Amniotic stem cell (primary cell): ENCODE results near the gene NTPCR.
"Not testable (repeated sequence)": the region's sequence is repeated elsewhere in the genome, so short reads cannot be mapped to it uniquely, and the experiment has no call there.

Source experiments
- DNase-seq: peaks from one replicate; lab custom pipeline; 2025; lab: John Stamatoyannopoulos, UW

NTPCR gene

GRCh38 chr1:232927166-232927565 is 23.2 kb upstream of the NTPCR start:
- DNase-seq: not testable (repeated sequence)

- no peak for DNase-seq
Measured at GRCh38 chr1:232927830-232928505, 22.4 kb upstream of the NTPCR start.

GRCh38 chr1:232932486-232933425 is 17.7 kb upstream of the NTPCR start:
- no peak for DNase-seq

DNA sequence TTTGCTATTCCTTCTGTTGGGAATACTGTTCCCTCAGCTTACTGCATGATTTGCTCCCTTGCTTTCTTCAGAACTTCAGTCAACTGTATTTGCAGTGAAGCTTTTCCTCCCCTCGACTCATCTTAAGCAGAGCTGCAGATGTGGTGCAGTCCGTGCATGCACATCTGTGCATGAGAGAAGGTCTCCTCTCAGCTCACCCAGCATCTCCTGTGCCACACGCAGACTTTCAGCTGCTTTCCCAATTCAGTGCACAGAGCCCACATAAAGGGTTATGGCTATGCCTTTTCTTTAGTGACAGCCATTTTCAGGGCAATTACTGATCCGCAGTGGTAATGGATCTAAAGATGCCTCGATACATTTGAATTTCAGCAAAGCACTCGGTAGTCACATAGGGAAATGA is 13.5 kb upstream of the NTPCR start:
- DNase-seq: no peak

GRCh38 chr1:232937741-232938375 is 12.6 kb upstream of the NTPCR start:
- no peak for DNase-seq

DNA sequence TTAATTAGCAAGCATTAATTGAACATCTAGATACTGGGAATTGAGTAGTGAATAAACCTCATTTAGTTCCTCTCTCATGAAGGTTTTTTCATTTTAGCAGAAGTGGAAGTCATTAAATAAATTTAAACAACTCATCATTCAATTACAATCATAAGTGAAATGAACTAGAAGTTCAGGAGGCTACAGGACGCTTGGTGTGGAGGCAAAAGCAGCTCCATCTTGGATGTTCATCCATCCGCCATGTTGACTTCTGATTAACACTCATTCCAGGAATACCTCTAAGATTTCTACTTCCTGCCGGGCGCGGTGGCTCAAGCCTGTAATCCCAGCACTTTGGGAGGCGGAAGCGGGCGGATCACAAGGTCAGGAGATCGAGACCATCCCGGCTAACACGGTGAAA is 11.5 kb upstream of the NTPCR start:
- DNase-seq: no peak

DNA sequence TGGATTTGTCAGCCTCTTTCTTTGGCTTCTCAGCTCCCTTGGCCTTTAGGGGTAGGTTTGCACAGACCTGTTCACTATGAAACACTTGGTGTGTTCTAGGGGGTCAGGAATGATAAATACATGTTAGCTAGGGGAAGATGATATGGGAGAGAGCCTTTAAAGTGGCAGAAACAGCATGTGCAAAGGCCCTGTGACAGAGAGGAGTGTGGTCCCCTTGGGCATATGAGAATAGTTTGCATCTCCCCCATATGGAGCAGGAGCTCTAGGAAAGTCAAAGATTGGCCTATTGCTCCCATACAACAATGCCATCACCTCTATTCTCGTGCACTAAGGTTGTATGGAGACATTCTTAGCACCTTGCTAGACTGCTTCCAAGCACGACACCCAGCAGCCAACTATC is 10.7 kb upstream of the NTPCR start:
- no peak for DNase-seq

- DNase-seq: no peak
Measured at GRCh38 chr1:232940262-232940661, 10.1 kb upstream of the NTPCR start.

DNA sequence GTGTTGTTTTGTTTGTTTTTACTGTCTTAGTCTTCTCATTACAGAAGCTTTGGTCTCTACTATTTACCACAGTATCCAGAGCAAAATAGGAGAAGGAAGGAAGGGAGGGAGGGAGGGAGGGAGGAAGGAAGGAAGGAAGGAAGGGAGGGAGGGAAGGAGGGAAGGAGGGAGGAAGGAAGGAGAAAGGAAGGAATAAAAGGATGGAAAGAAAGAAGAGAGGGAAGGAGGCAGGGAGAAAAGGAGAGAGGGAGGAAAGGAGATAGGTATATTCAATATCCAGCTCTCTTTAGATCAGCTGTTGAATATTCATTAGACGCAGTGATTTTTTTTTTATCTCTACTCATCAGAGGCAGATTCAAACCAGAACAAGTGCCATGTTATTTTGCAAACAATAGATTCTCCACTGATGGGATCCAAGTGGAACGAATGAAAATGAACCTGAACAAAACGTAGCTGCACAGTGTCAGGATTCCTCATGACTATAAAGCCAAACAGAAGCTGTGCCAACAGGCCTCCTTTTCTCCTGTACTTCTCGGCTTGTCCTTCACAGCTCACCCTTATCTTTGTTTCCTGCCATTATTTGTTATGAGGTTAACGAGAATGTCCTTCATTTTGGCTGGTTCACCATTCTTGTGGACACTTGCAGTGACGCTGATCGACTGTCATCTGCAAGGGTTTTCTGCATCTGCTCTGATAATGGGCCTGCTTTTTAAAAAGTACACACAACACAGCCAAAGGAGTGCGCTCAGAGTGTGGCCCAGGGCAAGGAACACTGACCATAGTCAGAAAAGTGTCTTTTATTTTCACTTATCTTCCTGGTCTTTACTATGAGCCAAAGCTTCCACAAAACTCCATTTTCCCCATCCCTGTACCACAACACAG is 7.8 kb upstream of the NTPCR start:
- no peak for DNase-seq

DNA sequence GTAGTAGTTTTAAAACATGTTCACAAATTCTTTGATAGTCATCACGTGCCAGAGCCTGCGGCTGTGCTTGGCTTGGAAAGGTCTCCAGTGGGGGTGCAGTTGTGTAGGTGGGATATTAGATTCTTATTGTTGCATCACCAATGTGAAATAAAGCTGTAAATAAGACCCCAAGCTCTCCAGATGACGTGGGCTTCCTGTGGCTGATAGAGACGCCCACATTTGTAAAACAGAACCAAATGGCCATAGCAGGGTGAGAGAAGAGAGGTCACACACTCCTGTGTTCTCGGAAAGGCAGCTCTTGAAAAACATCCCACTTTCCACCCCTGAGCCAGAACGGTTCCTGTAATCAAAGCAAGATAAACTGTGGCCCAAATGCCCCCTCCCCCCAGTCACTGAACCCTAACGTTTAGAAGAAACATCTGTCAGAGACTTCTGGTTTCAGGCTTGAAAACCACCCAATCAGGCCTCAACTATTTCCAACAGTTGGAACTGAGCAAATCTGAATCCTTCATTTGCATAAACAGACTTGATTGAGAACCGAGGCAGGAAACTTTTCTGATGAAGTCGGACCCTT is 6.6 kb upstream of the NTPCR start:
- no peak for DNase-seq

DNA sequence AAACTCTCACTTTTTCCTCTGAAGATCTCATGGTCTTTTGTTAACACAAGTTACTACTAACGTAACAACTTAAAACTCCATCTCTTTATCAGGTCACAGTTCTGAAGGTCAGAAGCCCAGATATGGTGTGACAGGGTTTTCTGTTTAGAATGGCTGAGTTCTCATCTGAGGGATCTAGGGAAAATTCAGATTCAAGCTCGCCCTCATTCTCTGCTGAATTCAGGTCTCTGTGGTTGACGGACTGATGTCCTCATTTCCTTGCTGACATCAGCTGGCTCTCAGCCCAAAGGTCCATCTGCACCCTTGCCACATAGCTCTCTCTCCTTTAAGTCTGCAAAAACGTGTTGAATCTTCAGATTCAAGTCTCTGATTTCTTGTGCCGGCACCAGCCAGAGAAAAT is 6.1 kb upstream of the NTPCR start:
- no peak for DNase-seq

- DNase-seq: no peak
Measured at GRCh38 chr1:232949636-232950196, 695 bp upstream of the NTPCR start.

DNA sequence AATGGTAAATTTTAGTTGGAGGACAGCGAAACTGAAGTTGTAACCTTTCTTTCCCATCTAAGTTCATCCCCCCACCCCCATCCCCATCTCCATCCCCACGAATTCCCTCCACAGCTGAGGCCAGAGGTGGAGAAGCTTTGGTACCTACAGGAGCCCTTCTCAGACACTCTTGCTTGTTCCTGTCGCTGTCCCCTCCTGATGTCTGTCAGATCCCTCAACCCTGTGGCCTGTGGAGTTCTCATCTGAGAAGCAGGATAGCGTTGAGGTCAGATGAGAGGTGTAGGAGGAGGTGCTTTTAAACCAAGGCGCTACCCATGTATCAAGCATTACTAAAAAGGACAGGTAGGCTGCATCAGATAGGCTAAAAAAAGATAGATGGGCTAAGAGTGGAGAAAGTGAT is 769 bp downstream of the NTPCR start:
- DNase-seq: no peak

DNA sequence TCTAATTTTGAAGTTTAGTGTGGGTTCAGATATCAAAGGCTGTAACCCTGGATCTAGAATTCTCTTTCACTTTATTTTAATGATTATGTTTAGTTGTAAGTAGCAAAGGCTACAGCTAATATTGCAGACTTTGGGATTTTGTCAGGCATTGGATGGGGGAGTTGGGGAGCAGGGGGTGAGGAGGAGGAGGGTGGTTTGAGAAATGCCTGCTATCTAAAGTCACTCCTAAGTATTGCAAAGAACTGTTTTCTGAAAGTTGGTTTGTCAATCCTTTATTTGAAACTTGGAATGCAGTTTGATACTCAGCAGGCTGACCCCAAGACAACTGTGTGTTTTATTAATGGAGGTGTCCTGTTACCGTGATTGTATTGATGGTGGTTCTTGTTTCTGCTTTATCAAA is 1.2 kb downstream of the NTPCR start:
- no peak for DNase-seq

DNA sequence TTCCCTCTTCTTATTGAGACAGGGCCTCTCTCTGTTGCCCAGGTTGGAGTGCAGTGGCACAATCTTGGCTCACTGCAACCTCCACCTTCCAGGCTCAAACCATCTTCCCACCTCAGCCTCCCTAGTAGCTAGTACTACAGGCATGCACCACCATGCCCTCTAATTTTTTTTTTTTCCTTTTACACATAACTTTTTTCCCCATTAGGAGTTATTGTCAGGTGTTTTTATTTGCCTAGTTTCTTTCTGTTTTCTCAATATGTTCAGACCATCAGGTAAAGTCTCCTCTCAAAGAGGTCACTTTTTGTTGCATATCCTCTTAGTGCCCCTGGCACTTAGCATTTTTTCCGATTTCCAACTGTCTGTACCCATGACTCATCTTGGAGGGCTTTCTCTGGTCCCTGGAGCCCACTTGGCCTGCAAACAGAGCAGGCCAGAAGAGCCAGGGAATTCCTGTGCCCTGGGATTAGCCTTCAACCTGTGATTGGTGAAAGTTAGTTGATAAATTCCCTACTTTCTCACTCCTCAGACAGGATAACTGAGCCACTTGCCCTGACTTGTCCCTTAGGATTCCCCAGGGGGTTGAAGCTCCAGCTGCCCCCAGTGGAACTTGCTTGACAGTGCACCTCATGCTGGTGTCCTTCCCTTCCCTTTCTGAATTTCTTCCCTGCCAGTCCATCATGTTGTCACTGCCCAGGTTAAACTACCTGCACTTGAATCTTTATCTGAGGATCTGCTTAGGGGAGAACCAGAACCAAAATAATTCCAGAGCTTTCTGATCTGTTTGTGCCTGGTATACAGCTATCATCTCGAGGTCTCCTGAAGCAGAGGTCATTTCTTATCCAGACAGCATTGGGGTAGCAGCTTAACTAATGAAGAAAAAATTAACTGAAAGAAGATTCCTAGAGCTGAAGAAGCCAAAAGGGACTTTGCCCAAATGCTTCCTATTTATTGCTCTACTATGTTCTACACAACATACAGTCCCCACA is 2.4 kb downstream of the NTPCR start:
- DNase-seq: no peak

GRCh38 chr1:232954594-232955365 is 4.4 kb downstream of the NTPCR start:
- DNase-seq: no peak

DNA sequence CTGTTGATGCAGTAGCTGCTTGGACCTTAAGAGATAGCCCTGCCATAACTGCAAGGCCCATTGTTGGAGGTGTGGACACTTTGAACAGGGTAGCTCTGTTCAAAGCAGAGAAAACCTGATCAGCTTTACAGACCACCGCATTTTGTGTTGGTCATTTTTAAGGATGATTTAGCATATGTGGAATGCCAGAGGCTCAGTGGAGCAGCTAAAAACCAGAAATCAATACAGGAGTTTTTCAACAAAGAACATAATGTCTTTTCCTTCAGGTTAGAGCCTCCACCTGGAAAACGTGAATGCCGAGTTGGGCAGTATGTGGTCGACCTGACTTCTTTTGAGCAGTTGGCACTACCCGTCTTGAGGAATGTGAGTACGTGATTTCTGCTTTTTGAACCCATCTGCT is 5.7 kb downstream of the NTPCR start:
- DNase-seq: no peak

DNA sequence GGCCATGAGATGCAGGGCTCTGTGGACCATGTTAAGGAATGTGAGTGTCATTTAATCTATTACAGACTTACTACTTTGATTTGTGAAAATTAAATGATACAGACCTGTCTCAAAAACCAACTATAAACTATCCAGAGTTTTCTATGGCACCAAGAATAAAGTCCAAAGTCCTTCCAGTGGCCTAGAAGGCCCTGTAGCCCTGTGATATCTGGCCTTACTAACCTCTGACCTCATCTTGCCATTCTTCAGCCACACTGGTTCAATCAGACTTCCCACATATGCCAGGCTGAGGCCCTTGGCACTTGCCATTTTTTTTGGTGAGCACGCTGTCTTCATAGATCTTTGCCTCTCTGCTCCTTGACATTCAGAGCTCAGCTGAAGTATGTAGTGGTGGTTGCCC is 7.7 kb downstream of the NTPCR start:
- DNase-seq: no peak
